ENCODE measurements around the gene DAB2IP. TPM values are rescaled to one million over a fixed set of nuclear protein-coding genes. Genes with fewer than 3 reads are reported as not detected.

Gene DAB2IP
- total RNA-seq, 4 donors from 2014 or later = 35.2 to 56.4 (median 51.4) TPM

- WGBS, 2 donors = 78 to 82% methylated on average over 5 of the region's 5 CpGs
- no peaks in the 10 kb centered on the region for H3K9me3 ChIP-seq
- DNase-seq (ENCODE audit: low spot score in 2 of 2) = no peak
- no peaks in the 10 kb centered on the region for H3K27me3 ChIP-seq
- no peaks in the 10 kb centered on the region for H3K36me3 ChIP-seq
- TF ChIP-seq EP300 (IDR thresholded peaks at IDR 0.05) (no peak), POLR2A (IDR thresholded peaks at IDR 0.05) (no peak), CTCF (IDR thresholded peaks at IDR 0.05) (no peak)
- H3K4me3 ChIP-seq = no peak overlapping the region
- no peak overlapping the region for H3K27ac ChIP-seq
- H3K4me1 ChIP-seq = no peaks in the 10 kb centered on the region
Measured at GRCh38 chr9:121798941-121799340, 147.5 kb downstream of the DAB2IP start.

GRCh38 chr9:121800376-121800775, 148.9 kb downstream of the DAB2IP start:
- H3K36me3 ChIP-seq = no peaks in the 10 kb centered on the region
- H3K4me3 ChIP-seq = no peak overlapping the region
- H3K27me3 ChIP-seq = no peaks in the 10 kb centered on the region
- H3K4me1 ChIP-seq = no peaks in the 10 kb centered on the region
- no peak for DNase-seq (ENCODE audit: low spot score in 2 of 2)
- H3K27ac ChIP-seq = no peak overlapping the region
- WGBS, 2 donors = 90 to 91% methylated on average over 10 of the region's 10 CpGs
- TF ChIP-seq POLR2A (IDR thresholded peaks at IDR 0.05) (no peak), EP300 (IDR thresholded peaks at IDR 0.05) (no peak), CTCF (IDR thresholded peaks at IDR 0.05) (no peak)
- peaks cover 0 to 12% (median 0%) of the 10 kb centered on the region in 4 donors for H3K9me3 ChIP-seq

DNA sequence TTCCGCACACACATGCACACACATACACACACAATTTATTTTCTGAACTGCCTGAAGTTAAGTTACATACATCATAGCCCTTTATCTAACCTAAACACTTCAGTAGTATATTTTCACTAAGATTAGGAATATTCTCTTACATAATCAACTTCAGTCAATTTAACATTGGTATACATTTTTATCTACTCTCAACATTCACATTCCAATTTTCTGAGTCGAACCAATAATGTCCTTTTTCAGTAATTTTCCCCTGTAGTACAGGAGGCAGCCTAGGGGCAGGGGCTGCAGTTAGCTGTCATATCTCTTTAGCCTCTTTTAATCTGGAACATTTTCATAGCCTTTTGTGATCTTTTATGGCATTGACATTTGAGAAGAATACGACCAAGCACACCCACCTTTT, 150.1 kb downstream of the DAB2IP start:
- peaks cover 0 to 12% (median 0%) of the 10 kb centered on the region in 4 donors for H3K9me3 ChIP-seq
- H3K27ac ChIP-seq = no peak overlapping the region
- no peak for TF ChIP-seq EP300 (IDR thresholded peaks at IDR 0.05)
- no peak for TF ChIP-seq POLR2A (IDR thresholded peaks at IDR 0.05)
- TF ChIP-seq CTCF (IDR thresholded peaks at IDR 0.05) = no peak
- no peak for DNase-seq (ENCODE audit: low spot score in 2 of 2)
- H3K36me3 ChIP-seq = no peaks in the 10 kb centered on the region
- WGBS, 2 donors = 59 to 61% methylated on average over 3 of the region's 3 CpGs
- H3K27me3 ChIP-seq = no peaks in the 10 kb centered on the region
- H3K4me1 ChIP-seq = no peaks in the 10 kb centered on the region
- H3K4me3 ChIP-seq = no peak overlapping the region

DNA sequence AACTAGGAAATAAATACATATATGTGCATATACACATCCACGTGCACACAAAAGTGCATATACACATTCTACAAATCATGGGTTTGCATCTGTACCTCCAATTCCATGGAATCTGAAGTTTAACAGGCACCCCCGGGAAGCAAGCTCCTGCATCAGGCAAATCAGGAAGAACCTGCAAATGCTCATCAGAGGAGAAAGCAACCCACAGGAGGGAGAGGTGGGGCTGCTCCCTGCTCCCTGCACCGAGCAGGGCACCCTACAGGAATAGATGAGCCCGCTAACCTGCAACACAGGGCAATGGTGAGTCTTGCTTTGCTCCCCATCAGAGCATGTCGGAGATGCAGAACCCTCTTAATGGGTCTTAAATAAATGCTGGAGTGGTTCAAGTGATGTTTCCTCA, 151.3 kb downstream of the DAB2IP start:
- no peak for DNase-seq (ENCODE audit: low spot score in 2 of 2)
- H3K9me3 ChIP-seq = peaks cover 0 to 12% (median 0%) of the 10 kb centered on the region in 4 donors
- H3K27ac ChIP-seq = no peak overlapping the region
- no peaks in the 10 kb centered on the region for H3K27me3 ChIP-seq
- no peaks in the 10 kb centered on the region for H3K4me1 ChIP-seq
- no peaks in the 10 kb centered on the region for H3K36me3 ChIP-seq
- 86% methylated on average over 5 of the region's 5 CpGs for WGBS, 2 donors
- no peak for TF ChIP-seq POLR2A (IDR thresholded peaks at IDR 0.05)
- TF ChIP-seq EP300 (IDR thresholded peaks at IDR 0.05) = no peak
- no peak for TF ChIP-seq CTCF (IDR thresholded peaks at IDR 0.05)
- no peak overlapping the region for H3K4me3 ChIP-seq

DNA sequence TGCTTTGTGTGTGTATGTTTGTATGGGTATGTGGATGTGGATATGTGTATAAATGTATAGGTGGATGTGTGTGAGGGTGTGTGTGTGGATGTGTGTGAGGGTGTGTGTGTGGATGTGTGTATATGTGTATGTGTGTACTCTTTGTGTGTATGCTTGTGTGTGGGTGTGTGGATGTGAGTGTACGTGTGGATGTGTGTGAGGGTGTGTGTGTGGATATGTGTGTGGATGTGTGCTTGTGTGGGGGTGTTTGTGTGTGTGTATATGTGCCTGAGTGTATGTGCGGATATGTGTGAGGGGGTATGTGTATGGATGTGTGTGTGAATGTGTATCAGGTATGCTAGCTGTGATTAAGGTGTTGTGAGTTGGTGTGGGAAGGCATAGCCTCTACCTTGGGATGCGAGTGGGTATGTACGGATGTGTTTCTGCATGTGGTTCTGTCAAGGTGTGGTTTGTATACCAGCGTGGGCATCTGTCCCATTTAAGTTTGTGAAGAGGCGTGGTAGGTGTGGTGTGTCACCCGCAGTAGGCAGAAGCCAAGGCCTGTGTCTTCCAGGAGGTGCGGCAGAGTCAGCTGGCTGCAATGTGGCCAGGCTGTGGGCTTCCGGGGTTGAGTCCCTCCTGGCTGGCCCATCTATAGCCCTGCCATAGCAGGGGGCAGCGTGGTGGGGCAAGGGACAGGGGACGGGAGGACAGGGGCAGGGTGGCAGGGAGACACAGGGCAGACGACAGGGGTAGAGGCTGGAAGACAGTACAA, 155.8 kb downstream of the DAB2IP start:
- WGBS, 2 donors = 60 to 68% methylated on average over 11 to 12 of the region's 12 CpGs
- no peaks in the 10 kb centered on the region for H3K36me3 ChIP-seq
- DNase-seq (ENCODE audit: low spot score in 2 of 2) = no peak
- H3K4me3 ChIP-seq = no peak overlapping the region
- H3K4me1 ChIP-seq = no peaks in the 10 kb centered on the region
- no peaks in the 10 kb centered on the region for H3K27me3 ChIP-seq
- H3K27ac ChIP-seq = no peak overlapping the region
- H3K9me3 ChIP-seq = peaks cover 0 to 12% (median 0%) of the 10 kb centered on the region in 4 donors
- TF ChIP-seq CTCF (IDR thresholded peaks at IDR 0.05) (no peak), EP300 (IDR thresholded peaks at IDR 0.05) (no peak), POLR2A (IDR thresholded peaks at IDR 0.05) (no peak)

Data from tibial nerve (tissue), 4 donors.